ENCODE data around the gene FRMD6.
A peak's percentile ranks its signal among the peaks of the same experiment; 100 is the strongest.

Gene FRMD6

GRCh38 chr14:51780006-51780692 is 128.4 kb downstream of the FRMD6 start:
- peak; percentile 61 for DNase-seq (ENCODE audit: low spot score)
